ENCODE results near the gene HCN2.
"Not testable (repeated sequence)": the region's sequence is repeated elsewhere in the genome, so short reads cannot be mapped to it uniquely, and the experiment has no call there.

The HCN2 gene

GRCh38 chr19:628168-628567, 38.5 kb downstream of the HCN2 start:
- no peak for DNase-seq (ENCODE audit: low read depth, low spot score)
- H3K4me3 ChIP-seq (ENCODE audit: low read length), result no peak overlapping the region

DNA sequence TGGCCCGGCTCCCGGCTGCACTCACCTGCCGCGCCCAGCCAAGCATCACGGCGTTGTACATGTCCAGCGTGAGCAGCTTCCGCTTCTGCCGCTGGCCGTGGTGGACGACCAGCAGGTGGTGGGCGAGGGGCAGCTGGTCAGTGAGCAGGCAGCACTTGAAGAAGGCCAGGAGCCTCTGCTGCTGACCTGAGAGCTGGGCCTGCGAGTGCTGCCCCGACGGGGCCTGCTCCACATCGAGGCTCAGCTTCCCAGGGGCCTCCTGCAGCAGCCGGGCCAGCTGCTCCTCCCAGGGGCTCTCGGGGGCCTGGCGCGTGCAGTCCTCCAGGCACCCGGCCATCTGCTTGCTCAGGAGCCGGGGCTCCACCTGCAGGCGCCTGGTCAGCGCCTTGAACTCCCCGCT, 39.8 kb downstream of the HCN2 start:
- H3K4me3 ChIP-seq (ENCODE audit: low read length); DNase-seq (ENCODE audit: low read depth, low spot score): not testable (repeated sequence)

- no peak overlapping the region for H3K4me3 ChIP-seq (ENCODE audit: low read length)
- no peak for DNase-seq (ENCODE audit: low read depth, low spot score)
Observed at GRCh38 chr19:629961-630714, 40.5 kb downstream of the HCN2 start.

- no peak for DNase-seq (ENCODE audit: low read depth, low spot score)
- peak overlapping the region; percentile 94 for H3K4me3 ChIP-seq (ENCODE audit: low read length)
Observed at GRCh38 chr19:632579-633067, 42.9 kb downstream of the HCN2 start.

DNA sequence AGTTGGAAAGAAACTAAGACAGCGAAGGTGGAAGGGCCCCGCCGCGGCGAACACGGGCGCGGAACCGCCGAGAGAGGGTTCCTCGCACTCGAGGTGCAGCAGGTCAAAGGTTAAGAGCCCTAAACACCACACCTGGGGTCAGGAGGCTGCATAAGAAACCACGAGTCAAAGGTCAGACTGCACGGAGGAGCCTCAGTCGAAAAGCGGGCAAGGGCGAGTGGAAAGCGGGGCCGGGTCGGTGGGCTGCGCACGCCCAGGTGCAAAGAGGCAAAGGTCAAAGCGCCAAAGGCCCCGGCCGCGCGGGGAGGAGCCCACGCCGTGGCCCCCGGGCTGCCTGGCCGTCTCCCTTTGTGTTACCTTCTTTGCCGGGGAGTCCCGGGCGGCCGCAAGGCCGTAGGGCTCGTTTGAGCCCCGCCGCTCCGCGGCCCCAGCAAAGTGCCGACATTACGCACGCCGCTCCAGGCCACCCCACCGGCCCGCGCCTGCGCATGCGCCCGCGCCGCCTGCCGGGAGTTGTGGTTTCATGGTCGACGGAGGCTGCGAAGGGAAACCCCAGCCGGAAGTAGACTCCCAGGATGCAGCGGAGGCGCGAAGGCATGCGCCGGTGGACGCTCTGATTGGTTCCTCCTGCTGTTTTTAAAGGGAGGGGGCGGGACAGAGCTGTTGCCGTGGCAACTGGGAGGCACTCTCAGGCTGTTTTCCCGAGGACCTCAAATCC, 43.5 kb downstream of the HCN2 start, which contains the start of gene POLRMT:
Gene POLRMT, minus strand, starts transcription at position 470 of the 718 bp plus-strand sequence. Its CDS starts 25 bp downstream, at position 445.
- H3K4me3 ChIP-seq (ENCODE audit: low read length), result peak within 1 kb of the TSS; percentile 94
- peak; percentile 97 for DNase-seq (ENCODE audit: low read depth, low spot score)

- DNase-seq (ENCODE audit: low read depth, low spot score), result no peak
Observed at GRCh38 chr19:633786-634639, 44.3 kb downstream of the HCN2 start.

GRCh38 chr19:634975-635652, 45.4 kb downstream of the HCN2 start:
- no peak for DNase-seq (ENCODE audit: low read depth, low spot score)
- H3K4me3 ChIP-seq (ENCODE audit: low read length), result no peak overlapping the region

More at GRCh38 chr19:633786-634639, 44.3 kb downstream of the HCN2 start:
- peak overlapping the region; percentile 94 for H3K4me3 ChIP-seq (ENCODE audit: low read length)

DNA sequence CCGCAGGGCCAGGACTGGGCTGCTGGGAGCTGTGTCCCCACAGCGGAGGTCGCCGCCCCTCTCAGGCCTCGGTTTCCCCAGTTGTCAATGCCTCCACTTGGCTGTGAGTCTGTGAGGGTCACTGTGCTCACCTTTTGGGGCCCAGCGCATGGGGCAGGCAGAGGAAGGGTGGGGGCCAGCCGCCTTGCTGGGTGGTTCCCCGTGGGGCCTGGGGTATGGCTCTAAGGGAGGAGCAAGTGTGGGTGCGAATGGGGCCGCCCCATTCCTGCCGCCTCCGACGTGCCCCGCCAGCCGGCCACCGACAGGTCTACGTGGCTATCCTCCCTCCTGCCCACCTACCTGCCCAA, 49.2 kb downstream of the HCN2 start:
- peak overlapping the region; percentile 58 for H3K4me3 ChIP-seq (ENCODE audit: low read length)
- no peak for DNase-seq (ENCODE audit: low read depth, low spot score)

DNA sequence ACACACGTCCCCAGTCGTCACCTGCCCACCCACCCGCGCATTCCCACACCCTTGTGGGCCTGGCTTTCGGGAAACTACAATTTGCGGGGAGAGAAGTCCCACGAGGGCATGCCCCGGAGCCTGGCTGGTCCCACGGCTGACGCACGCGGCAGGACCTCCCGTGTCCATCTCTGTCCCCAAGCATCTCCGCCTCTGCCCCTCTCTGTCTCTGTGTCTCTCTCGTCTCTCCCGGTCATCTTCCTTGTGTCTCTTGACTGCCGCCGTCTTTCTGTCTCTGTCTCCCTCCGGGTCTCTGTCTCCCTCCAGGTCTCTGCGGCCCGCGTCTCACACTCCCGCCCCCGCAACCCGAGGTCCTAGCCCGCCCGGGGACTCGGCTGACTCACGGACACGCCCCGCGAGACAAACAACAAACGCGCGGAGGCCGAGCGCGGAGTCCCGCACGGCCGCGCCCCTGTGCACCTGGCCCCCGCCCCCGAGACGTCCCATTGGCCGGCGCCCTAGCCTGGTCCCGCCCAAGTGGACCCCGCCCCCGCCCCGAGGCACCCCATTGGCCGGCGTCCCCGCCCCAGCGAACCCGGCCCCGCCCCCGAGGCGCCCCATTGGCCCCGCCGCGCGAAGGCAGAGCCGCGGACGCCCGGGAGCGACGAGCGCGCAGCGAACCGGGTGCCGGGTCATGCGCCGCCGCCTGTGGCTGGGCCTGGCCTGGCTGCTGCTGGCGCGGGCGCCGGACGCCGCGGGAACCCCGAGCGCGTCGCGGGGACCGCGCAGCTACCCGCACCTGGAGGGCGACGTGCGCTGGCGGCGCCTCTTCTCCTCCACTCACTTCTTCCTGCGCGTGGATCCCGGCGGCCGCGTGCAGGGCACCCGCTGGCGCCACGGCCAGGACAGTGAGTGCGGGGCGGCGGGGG, 49.8 kb downstream of the HCN2 start, which contains the start of gene FGF22:
Gene FGF22, plus strand, starts transcription at position 627 of the 908 bp plus-strand sequence. Its CDS starts 47 bp downstream, at position 674.
- peak within 1 kb of the TSS; percentile 58 for H3K4me3 ChIP-seq (ENCODE audit: low read length)
- DNase-seq (ENCODE audit: low read depth, low spot score), result peak; percentile 66

- peak overlapping the region; percentile 28 for H3K4me3 ChIP-seq (ENCODE audit: low read length)
- DNase-seq (ENCODE audit: low read depth, low spot score), result no peak
Observed at GRCh38 chr19:640161-640558, 50.5 kb downstream of the HCN2 start.

GRCh38 chr19:640606-641189, 51.0 kb downstream of the HCN2 start:
- DNase-seq (ENCODE audit: low read depth, low spot score), result no peak
- no peak overlapping the region for H3K4me3 ChIP-seq (ENCODE audit: low read length)

DNA sequence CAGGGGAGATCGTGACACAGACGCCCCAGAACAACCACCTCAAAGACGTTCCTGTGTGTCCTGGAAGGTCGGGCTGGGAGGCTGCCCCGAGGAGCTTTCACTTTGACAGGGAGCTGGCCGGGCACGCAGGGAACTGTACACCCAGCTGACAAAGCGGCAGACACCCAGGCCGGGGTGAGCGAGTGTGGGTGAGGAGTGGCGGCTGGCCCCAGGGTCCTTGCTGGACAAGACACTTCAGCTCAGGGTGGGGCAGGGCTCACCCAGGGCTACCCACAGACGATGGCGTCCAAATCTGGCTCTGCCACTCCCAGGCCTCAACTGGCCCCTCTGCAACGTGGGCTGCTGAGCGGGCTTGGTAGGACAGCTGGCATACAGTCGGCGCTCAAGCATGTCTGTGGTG, 52.0 kb downstream of the HCN2 start:
- no peak overlapping the region for H3K4me3 ChIP-seq (ENCODE audit: low read length)
- DNase-seq (ENCODE audit: low read depth, low spot score), result no peak

DNA sequence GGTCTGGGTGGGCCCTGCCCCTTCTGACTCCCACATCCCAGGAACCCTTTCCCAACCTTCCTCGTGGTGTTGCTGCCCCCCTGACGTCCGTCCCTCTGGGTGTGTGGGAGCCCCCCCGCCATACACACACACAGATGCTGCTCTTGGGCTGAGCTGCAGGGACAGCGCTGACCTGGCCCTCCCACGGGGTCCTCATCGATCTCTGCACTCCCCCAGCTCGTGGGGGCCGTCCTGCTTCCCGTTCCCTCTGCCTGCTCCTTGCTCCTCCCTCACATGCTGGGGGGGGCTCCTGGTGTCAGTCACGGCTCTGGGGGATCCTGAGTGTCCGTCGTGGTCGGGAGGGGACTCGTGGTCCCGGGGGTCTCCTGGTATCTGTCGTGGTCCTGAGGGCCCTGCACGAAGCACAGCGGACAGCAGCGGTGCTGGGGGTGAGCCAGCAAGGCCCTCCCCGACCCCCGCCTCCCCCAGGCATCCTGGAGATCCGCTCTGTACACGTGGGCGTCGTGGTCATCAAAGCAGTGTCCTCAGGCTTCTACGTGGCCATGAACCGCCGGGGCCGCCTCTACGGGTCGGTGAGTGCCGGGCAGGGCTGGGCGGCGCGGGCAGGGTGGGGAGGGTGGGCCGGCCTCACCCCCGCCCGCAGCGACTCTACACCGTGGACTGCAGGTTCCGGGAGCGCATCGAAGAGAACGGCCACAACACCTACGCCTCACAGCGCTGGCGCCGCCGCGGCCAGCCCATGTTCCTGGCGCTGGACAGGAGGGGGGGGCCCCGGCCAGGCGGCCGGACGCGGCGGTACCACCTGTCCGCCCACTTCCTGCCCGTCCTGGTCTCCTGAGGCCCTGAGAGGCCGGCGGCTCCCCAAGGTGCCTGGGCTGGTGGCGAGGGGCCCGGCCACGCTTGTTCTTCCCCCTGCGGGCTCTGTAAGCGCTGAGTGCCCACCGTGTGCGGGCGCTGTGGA, 53.4 kb downstream of the HCN2 start:
- H3K4me3 ChIP-seq (ENCODE audit: low read length), result no peak overlapping the region
- DNase-seq (ENCODE audit: low read depth, low spot score), result no peak

DNA sequence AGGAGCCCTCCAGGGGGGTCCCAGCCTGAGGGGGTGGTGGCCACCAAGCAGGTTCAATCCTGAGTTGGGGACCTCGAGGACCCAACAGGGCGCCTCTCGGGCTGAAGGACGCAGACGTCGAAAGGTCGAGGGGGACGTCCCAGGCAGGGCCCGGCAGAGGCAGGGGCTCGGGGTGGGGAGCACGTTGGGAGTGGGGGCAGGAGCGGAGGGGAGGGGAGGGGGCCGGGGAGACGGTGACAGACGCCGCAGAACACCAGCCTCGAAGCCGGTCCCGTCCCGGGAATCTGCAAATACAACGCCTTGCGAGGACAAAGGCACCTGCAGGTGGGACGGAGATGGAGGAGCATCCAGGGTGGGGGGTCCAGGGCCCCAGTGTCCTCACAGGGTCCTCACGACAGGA, 54.1 kb downstream of the HCN2 start:
- no peak for DNase-seq (ENCODE audit: low read depth, low spot score)
- no peak overlapping the region for H3K4me3 ChIP-seq (ENCODE audit: low read length)

DNA sequence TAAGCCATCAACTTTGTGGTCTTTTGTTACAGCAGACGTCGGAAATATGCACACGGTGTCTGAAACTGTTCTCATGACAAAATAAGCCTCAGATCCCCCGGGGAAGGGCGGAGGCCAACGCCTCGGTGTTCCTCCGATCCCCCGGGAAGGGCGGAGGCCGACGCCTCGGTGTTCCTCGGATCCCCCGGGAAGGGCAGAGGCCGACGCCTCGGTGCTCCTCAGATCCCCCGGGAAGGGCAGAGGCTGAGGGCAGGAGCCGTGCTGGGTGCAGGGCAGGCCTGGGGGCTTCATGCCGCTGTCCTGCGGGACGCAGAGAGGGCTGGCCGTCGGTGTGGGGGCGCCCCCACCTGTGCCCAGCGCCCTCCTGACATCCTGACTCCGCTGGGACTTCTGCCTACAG, 54.7 kb downstream of the HCN2 start:
- H3K4me3 ChIP-seq (ENCODE audit: low read length), result no peak overlapping the region
- DNase-seq (ENCODE audit: low read depth, low spot score), result no peak

GRCh38 chr19:644789-645188, 55.1 kb downstream of the HCN2 start:
- no peak for DNase-seq (ENCODE audit: low read depth, low spot score)

More at GRCh38 chr19:644789-645188, 55.1 kb downstream of the HCN2 start:
- H3K4me3 ChIP-seq (ENCODE audit: low read length), result no peak overlapping the region

Measured in Jurkat, Clone E6-1 (cell line).